ENCODE results near the gene UBE2S. TPM values are rescaled to one million over a fixed set of nuclear protein-coding genes. Genes with fewer than 3 reads are reported as not detected.
A peak's percentile ranks its signal among the peaks of the same experiment; 100 is the strongest.
"Not testable (repeated sequence)": the region's sequence is repeated elsewhere in the genome, so short reads cannot be mapped to it uniquely, and the experiment has no call there.

The UBE2S gene
- total and polyA plus RNA-seq, 4 donors = 14.6 to 124 (median 79.7) TPM

DNA sequence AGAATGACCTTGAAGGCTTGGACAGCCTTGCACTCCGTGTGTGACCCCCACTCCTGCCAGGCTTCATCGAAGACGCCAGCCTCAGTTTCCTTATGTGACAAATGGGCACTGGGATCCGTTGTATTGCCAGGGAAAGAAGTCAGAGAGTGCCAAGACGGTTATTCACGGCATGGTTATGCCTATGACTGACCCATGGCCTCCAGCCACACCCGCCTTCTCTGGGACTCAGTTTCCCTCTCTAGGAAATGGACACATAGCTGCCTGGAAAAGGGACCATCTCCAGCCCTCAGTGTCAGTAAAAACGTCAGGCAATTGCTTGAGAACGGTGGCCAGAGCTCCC is 915 bp upstream of the UBE2S start:
- Histone ChIP-seq H3K27me3 (ENCODE audit: control insufficient read depth, insufficient read depth, low read length) (no peaks in the 10 kb centered on the region), H3K27ac (ENCODE audit: low read depth, low read length) (peak overlapping the region; percentile 98), H3K36me3 (ENCODE audit: control insufficient read depth, insufficient read depth, low read length) (peaks cover 21% of the 10 kb centered on the region), H3K4me1 (ENCODE audit: control insufficient read depth, insufficient read depth, low read length) (peaks cover 28% of the 10 kb centered on the region), H3K4me3 (ENCODE audit: low read depth, low read length) (peak overlapping the region; percentile 59), H3K9me3 (ENCODE audit: control insufficient read depth, insufficient read depth, low read length) (no peaks in the 10 kb centered on the region)
- DNase-seq (ENCODE audit: low read depth in 4 of 6, low spot score in 6 of 6) = no peak
- WGBS (ENCODE audit: insufficient coverage) = 70% methylated on average over 8 of the region's 9 CpGs

DNA sequence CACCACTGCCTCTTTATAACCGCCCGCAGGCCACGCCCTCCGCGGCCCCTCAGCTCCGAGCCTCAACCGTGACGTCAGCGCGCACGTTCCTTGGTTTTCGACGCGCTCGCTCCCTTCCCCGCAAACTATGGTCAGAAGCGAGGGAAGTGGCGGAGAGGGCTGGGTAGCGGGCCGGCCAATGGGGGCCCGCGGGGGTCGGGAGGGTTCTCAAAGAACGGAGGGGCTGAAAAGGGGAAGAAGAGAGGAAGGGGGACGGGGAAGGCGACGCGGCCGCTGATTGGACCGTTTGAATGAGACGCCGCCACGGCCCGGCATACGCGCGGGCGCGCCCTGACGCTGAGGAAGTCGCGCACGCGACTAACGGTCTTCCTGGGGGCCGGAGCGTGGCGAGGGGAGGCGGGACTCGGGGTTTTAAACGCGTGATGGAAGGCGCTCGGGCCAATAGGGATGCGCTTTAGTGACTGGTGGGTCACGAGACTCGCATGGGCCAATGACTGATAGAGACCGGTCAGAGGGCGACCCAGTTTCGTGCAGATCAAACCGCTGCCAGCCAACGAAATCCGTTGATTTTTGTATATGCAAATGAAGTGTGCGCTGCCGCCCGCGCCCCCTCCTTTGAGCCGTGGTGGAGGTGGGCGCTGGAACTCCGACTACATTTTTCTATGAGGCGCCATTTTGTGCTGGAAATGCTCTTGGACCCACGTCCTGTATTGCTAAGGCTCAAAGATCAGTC is 378 bp upstream of the UBE2S start:
- H3K9me3 ChIP-seq (ENCODE audit: control insufficient read depth, insufficient read depth, low read length) = no peaks in the 10 kb centered on the region
- under 1% methylated on average over 72 of the region's 72 CpGs for WGBS (ENCODE audit: insufficient coverage)
- H3K4me3 ChIP-seq (ENCODE audit: low read depth, low read length) = peak overlapping the region; percentile 59

DNA sequence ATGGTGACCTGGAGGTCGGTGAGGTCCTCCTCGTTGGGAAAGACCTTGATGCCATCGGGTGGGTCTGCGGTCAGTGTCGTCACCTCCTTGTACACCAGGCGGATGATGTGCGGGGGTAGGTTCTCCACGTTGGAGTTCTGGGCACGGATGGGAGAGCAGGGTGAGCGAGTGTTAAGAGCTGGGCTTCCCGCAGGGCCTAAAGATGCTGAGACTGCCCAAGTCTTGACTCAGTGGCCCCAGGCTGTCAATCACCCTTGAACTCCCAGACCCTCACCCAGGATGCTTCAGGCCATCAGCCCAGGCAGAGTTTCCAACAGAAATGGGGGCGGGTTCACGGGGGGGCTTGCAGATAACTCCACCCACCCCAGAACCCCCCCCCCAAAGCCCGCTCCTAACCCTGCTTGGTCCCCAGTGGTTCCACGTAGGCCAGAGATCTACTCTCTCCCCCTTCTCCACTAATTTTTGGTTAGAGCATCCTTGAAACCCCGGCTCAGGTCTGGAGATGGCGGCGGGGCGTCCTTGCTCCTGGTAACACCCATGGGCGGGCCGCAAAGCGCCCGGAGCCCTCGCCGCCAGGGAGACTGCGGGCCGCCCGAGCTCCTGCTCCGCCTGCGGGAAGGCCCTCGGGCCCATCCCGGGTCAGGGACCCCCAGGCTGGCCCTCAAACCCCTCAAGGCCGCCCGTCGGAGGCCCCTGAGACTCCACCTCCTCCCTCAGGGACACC is 600 bp downstream of the UBE2S start:
- Histone ChIP-seq H3K36me3 (ENCODE audit: control insufficient read depth, insufficient read depth, low read length) (peaks cover 37% of the 10 kb centered on the region), H3K27ac (ENCODE audit: low read depth, low read length) (peak overlapping the region; percentile 78), H3K27me3 (ENCODE audit: control insufficient read depth, insufficient read depth, low read length) (no peaks in the 10 kb centered on the region), H3K4me3 (ENCODE audit: low read depth, low read length) (peak overlapping the region; percentile 59), H3K9me3 (ENCODE audit: control insufficient read depth, insufficient read depth, low read length) (no peaks in the 10 kb centered on the region), H3K4me1 (ENCODE audit: control insufficient read depth, insufficient read depth, low read length) (peaks cover 38% of the 10 kb centered on the region)
- DNase-seq (ENCODE audit: low read depth in 4 of 6, low spot score in 6 of 6) = peak in 1 of 6 donors; percentile 53
- WGBS (ENCODE audit: insufficient coverage) = 0% methylated on average over 23 of the region's 35 CpGs

More for the DNA sequence above, 378 bp upstream of the UBE2S start:
- H3K27me3 ChIP-seq (ENCODE audit: control insufficient read depth, insufficient read depth, low read length) = no peaks in the 10 kb centered on the region
- DNase-seq (ENCODE audit: low read depth in 4 of 6, low spot score in 6 of 6) = peak; percentile 97 to 100 (median 99)
- H3K4me1 ChIP-seq (ENCODE audit: control insufficient read depth, insufficient read depth, low read length) = peaks cover 32% of the 10 kb centered on the region
- peaks cover 27% of the 10 kb centered on the region for H3K36me3 ChIP-seq (ENCODE audit: control insufficient read depth, insufficient read depth, low read length)
- peak overlapping the region; percentile 98 for H3K27ac ChIP-seq (ENCODE audit: low read depth, low read length)

DNA sequence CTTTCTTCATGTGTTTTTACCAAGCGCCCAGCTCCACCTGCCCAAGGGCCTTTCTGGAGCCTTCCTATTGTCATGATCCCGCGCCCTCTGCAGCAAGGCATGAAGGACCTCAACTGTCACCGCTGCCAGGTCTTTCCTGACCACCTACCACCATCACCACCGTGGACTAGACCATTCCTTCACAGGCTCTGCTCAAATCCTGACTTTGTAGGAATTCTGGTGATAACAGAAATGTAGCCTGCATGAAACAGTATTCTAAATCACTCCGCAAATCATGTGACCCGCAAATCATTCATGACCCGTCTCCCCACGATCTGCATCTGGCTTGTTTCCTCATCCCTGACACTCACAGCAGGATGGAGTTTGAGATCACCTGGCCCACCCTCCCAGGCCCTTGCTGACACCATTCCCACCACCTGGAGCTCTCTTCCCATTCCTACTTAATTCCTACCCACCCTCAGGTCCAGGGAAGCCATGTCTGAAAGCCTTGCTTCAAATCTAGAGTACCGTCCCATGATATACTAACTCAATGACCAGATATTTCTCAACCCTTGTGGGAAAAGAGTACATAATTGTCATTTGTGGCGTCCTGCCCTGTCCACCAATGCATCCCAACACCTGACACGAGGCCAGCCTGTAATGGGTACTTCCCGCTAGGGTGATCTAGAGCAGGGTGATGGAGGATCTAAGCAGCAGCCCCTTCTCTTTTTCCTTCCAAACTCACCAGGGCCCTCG is 1.3 kb downstream of the UBE2S start:
- Histone ChIP-seq H3K9me3 (ENCODE audit: control insufficient read depth, insufficient read depth, low read length) (no peaks in the 10 kb centered on the region), H3K27me3 (ENCODE audit: control insufficient read depth, insufficient read depth, low read length) (no peaks in the 10 kb centered on the region), H3K4me1 (ENCODE audit: control insufficient read depth, insufficient read depth, low read length) (peaks cover 38% of the 10 kb centered on the region), H3K4me3 (ENCODE audit: low read depth, low read length) (peak overlapping the region; percentile 59), H3K36me3 (ENCODE audit: control insufficient read depth, insufficient read depth, low read length) (peaks cover 44% of the 10 kb centered on the region), H3K27ac (ENCODE audit: low read depth, low read length) (no peak overlapping the region)
- WGBS (ENCODE audit: insufficient coverage) = 74% methylated on average over 8 of the region's 14 CpGs
- no peak for DNase-seq (ENCODE audit: low read depth in 4 of 6, low spot score in 6 of 6)

DNA sequence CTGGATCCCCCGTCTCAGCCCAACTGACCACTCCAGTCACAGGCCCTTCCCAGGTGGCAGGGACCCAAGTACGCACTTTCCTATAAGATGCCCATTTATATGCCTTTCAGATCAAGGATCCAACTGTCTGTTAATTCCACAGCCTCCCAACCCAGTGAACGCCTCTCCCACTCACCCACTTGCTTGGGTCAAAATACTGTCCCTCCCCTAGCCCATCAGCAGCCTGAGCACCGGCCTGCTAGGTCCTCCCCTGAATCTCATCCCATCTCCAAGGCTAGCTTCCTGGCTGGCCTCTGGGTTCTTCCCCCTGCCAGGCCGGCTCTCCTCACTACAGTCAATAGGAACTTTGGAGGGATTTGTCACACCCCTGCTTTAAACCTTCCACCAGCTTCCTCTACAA is 1.9 kb downstream of the UBE2S start:
- H3K27me3 ChIP-seq (ENCODE audit: control insufficient read depth, insufficient read depth, low read length) = no peaks in the 10 kb centered on the region
- no peaks in the 10 kb centered on the region for H3K9me3 ChIP-seq (ENCODE audit: control insufficient read depth, insufficient read depth, low read length)
- H3K4me1 ChIP-seq (ENCODE audit: control insufficient read depth, insufficient read depth, low read length) = peaks cover 38% of the 10 kb centered on the region
- H3K27ac ChIP-seq (ENCODE audit: low read depth, low read length) = no peak overlapping the region
- 79% methylated on average over 4 of the region's 5 CpGs for WGBS (ENCODE audit: insufficient coverage)
- no peak for DNase-seq (ENCODE audit: low read depth in 4 of 6, low spot score in 6 of 6)
- H3K4me3 ChIP-seq (ENCODE audit: low read depth, low read length) = no peak overlapping the region
- peaks cover 50% of the 10 kb centered on the region for H3K36me3 ChIP-seq (ENCODE audit: control insufficient read depth, insufficient read depth, low read length)

DNA sequence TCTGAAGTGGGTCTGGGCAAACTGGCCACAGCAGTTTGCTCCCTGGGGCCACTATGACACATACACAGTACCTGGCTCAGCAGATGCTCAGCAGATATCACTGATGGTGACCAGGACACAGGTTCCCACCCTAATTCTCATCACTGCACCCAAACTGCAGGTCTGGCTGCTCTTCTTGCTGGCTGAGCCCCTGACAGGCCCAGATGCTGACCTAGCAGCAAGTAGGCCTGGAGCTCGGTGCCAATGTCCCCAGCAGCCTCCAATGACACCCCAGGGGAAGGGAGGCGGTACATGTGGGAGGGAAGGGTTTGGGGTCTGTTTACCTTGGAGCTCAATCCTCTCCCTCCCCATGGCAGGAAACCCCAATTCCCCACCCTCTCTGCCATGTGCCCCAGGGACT is 5.1 kb downstream of the UBE2S start:
- Histone ChIP-seq H3K36me3 (ENCODE audit: control insufficient read depth, insufficient read depth, low read length) (peaks cover 54% of the 10 kb centered on the region), H3K9me3 (ENCODE audit: control insufficient read depth, insufficient read depth, low read length) (no peaks in the 10 kb centered on the region), H3K4me3 (ENCODE audit: low read depth, low read length) (no peak overlapping the region), H3K27ac (ENCODE audit: low read depth, low read length) (no peak overlapping the region), H3K27me3 (ENCODE audit: control insufficient read depth, insufficient read depth, low read length) (no peaks in the 10 kb centered on the region), H3K4me1 (ENCODE audit: control insufficient read depth, insufficient read depth, low read length) (peaks cover 29% of the 10 kb centered on the region)
- DNase-seq (ENCODE audit: low read depth in 4 of 6, low spot score in 6 of 6) = no peak
- no CpG with 5 or more reads among the region's 2 CpGs for WGBS (ENCODE audit: insufficient coverage)

DNA sequence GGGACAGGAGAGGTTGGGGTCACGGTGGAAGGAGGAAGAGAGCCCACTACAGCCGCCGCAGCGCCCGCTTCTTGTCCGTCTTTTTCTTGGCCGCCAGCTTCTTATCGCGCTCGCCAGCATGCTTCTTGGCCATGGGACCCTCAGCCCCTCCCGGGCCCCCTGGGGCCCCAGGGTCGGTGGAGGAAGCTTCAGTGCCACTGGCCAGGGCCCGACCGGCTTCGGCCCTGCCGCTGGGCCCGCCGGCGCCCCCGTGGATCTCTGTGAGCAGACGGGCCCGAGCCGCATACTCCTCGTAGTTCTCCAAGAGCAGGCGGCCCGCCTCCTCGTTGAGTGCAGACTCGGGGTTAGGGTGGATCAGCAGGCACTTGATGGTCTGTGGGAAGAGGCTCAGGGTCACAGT is 6.2 kb downstream of the UBE2S start:
- not testable (repeated sequence) for H3K27ac ChIP-seq (ENCODE audit: low read depth, low read length); H3K9me3 ChIP-seq (ENCODE audit: control insufficient read depth, insufficient read depth, low read length); DNase-seq (ENCODE audit: low read depth in 4 of 6, low spot score in 6 of 6); H3K27me3 ChIP-seq (ENCODE audit: control insufficient read depth, insufficient read depth, low read length); H3K4me3 ChIP-seq (ENCODE audit: low read depth, low read length)
- peaks cover 21% of the 10 kb centered on the region for H3K4me1 ChIP-seq (ENCODE audit: control insufficient read depth, insufficient read depth, low read length)
- WGBS (ENCODE audit: insufficient coverage) = 93% methylated on average over 9 of the region's 28 CpGs
- H3K36me3 ChIP-seq (ENCODE audit: control insufficient read depth, insufficient read depth, low read length) = peaks cover 54% of the 10 kb centered on the region

DNA sequence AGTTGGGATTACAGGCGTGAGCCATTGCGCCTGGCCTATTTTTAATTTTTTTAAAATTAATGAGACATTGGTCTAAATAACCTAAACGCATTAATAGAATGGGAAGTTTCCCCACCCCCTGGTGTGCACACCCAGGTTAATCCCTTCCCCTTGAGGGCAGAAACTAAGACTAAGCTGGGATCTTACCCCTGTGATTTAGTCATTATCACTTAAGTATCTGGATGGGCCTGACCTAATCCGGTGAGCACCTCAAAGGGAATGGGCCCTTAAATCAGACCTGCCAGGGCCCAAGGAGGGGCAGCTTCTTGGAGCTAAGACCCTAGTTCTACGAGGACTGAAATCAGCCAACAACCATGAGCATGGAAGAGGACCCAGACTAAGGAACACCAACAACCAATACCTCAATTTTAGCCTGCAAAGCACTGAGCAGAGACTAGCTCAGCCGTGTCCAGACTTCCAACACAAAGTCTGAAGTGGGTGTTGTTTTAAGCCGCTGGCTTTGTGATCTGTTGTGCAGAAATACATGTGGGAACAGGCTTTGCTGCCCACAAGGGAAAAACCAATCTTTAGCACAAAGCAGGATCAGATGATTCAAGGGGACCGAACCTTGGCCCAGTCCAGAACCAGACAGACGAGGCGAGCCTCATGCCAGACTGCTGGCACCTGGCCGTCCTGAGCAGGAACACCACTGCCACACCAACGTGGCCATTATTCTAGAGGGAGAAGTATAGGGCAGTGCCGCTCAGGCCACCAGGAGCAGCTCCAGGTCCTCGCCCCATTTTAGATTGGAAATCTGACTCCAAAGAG is 7.1 kb downstream of the UBE2S start:
- no peaks in the 10 kb centered on the region for H3K27me3 ChIP-seq (ENCODE audit: control insufficient read depth, insufficient read depth, low read length)
- no peak for DNase-seq (ENCODE audit: low read depth in 4 of 6, low spot score in 6 of 6)
- H3K36me3 ChIP-seq (ENCODE audit: control insufficient read depth, insufficient read depth, low read length) = peaks cover 47% of the 10 kb centered on the region
- H3K27ac ChIP-seq (ENCODE audit: low read depth, low read length) = no peak overlapping the region
- no peaks in the 10 kb centered on the region for H3K9me3 ChIP-seq (ENCODE audit: control insufficient read depth, insufficient read depth, low read length)
- WGBS (ENCODE audit: insufficient coverage) = 88% methylated on average over 6 of the region's 14 CpGs
- H3K4me1 ChIP-seq (ENCODE audit: control insufficient read depth, insufficient read depth, low read length) = peaks cover 13% of the 10 kb centered on the region
- no peak overlapping the region for H3K4me3 ChIP-seq (ENCODE audit: low read depth, low read length)

DNA sequence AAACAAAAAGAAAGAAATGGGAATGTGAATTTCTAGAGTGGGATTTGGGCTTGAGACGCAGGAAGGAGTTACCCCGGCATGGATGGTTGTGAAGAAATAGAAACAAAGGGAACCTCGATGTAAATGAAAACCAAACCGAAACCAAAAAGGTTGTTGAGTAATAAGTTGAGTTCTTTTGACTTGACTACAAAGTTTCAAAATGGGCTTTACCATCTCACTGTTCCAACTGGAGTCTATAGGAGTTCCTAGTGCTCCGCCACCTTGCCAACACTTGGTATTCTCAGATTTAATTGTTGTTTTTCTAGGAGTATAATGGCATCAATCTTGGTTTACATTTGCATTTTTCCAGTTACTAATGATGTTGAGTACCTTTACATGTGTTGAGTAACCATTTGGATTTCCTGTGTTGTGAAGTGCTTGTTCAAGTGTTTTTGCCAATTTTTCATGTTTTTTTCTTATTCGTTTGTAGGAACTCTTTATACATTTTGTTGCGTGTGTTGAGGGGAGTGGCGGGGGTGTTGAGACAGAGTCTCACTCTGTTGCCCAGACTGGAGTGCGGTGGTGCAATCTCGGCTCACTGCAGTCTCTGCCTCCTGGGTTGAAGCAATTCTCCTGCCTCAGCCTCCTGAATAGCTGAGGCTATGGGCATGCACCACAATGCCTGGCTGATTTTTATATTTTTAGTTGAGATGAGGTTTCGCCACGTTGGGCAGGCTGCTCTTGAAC is 9.2 kb downstream of the UBE2S start:
- Histone ChIP-seq H3K4me3 (ENCODE audit: low read depth, low read length) (no peak overlapping the region), H3K9me3 (ENCODE audit: control insufficient read depth, insufficient read depth, low read length) (no peaks in the 10 kb centered on the region), H3K27ac (ENCODE audit: low read depth, low read length) (no peak overlapping the region), H3K36me3 (ENCODE audit: control insufficient read depth, insufficient read depth, low read length) (peaks cover 31% of the 10 kb centered on the region), H3K4me1 (ENCODE audit: control insufficient read depth, insufficient read depth, low read length) (peaks cover 9% of the 10 kb centered on the region), H3K27me3 (ENCODE audit: control insufficient read depth, insufficient read depth, low read length) (no peaks in the 10 kb centered on the region)
- DNase-seq (ENCODE audit: low read depth in 4 of 6, low spot score in 6 of 6) = no peak
- 93% methylated on average over 7 of the region's 12 CpGs for WGBS (ENCODE audit: insufficient coverage)
